Mesodermal cell (in vitro differentiated cells): ENCODE measurements around the gene SH2B2.
"Not testable (repeated sequence)": the region's sequence is repeated elsewhere in the genome, so short reads cannot be mapped to it uniquely, and the experiment has no call there.

Experiments used
- H3K27ac ChIP-seq: 2 replicates; pipeline ENCODE4 v1.7.0; 2013; ENCODE audit warnings: mild to moderate bottlenecking, low read depth, low read length, moderate library complexity; ENCODE audit not compliant: severe bottlenecking
- H3K36me3 ChIP-seq: 2 replicates; pipeline ENCODE4 v1.7.1; 2013; ENCODE audit warnings: mild to moderate bottlenecking, low read length, moderate library complexity; ENCODE audit not compliant: control insufficient read depth, insufficient read depth
- H3K4me1 ChIP-seq: one replicate; pipeline ENCODE4 v1.7.1; 2013; ENCODE audit warnings: mild to moderate bottlenecking, low read length; ENCODE audit not compliant: insufficient read depth, control insufficient read depth, poor library complexity, severe bottlenecking
- H3K4me3 ChIP-seq: 2 replicates; pipeline ENCODE4 v1.7.0; 2013; ENCODE audit warnings: low read length, control low read depth, mild to moderate bottlenecking; ENCODE audit not compliant: insufficient read depth, poor library complexity, severe bottlenecking; ENCODE audit errors: extremely low read depth
- H3K9me3 ChIP-seq: 2 replicates; pipeline ENCODE4 v1.7.1; 2013; ENCODE audit warnings: mild to moderate bottlenecking, low read length, moderate library complexity; ENCODE audit not compliant: control insufficient read depth
- WGBS, 2 experiments: methylation state at CpG; one replicate each; pipeline ENCODE4 v1.1.5; 2013; ENCODE audit warnings: missing lambda C conversion rate in 2 of 2; ENCODE audit not compliant: insufficient coverage in 2 of 2; 5-methylcytosine and 5-hydroxymethylcytosine counted together

The SH2B2 gene

GRCh38 chr7:102313997-102314780 lies 27.5 kb downstream of the SH2B2 start:
- Histone ChIP-seq H3K27ac (no peak overlapping the region), H3K4me3 (no peak overlapping the region), H3K4me1 (no peaks in the 10 kb centered on the region), H3K9me3 (no peaks in the 10 kb centered on the region), H3K36me3 (peaks cover 5% of the 10 kb centered on the region)
- 92 to 93% methylated on average over 21 of the region's 22 CpGs for WGBS, 2 experiments

DNA sequence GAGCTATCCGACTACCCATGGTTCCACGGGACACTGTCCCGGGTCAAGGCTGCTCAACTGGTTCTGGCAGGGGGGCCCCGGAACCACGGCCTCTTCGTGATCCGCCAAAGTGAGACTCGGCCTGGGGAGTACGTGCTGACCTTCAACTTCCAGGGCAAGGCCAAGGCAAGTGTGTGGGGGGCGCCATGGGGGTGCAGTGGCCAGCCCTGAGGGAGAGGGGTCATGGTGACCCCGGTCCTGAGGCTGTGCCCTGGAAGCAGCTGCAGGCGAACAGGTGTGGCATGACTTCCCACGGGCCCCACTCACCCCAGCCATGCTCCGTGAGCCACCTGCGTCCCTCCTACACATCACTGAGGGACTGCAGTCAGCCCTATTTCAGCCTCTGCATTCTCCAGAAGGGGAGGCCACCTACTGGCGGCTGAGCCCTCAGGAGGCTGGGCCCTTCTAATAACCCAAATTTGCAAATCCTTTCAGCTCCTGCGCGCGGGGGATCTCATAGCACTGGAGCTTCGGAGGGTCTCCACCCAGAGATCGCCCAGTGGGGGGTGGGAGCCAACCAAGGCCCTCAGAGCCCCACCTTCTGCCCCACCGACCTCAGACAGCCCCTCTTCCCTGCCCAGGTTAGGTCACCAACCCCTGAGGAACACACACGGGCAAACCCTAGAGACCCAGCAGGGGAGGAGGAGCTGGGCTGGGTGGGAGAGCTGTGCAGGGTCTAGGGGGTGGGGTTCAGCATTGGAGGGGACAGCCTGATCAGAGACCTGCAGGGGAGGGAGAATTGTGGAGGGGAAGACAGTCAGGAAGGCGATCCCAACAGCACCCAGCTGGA lies 30.8 kb downstream of the SH2B2 start:
- Histone ChIP-seq H3K9me3 (no peaks in the 10 kb centered on the region), H3K4me1 (no peaks in the 10 kb centered on the region), H3K4me3 (no peak overlapping the region), H3K36me3 (peaks cover 5% of the 10 kb centered on the region), H3K27ac (no peak overlapping the region)
- 78 to 83% methylated on average over 16 to 22 of the region's 24 CpGs for WGBS, 2 experiments

DNA sequence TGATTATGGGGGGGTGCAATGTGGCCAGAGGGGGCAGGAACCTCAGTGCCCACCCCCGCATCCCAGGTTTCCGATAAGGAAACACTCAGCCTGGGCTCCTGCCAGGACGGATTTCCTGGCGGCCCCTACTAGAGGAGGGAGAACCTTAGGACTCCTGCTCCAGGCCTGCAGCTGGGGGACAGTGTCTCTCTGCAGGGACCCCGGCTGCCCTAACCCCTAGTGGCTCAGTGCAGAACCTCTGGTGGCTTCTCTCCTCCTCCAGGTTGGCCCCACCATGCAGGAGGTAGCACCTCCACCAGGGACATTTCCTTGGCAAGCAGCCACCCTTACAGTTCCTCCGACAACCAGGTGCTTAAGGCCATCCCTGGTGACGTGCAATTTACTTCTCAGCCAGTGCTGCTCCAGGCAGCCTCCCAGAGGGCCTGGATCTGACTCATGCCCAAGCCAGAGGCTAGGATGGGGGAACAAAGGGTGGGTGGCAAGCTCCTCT lies 31.9 kb downstream of the SH2B2 start:
- WGBS, 2 experiments = 88 to 92% methylated on average over 6 of the region's 7 CpGs
- Histone ChIP-seq H3K36me3 (peaks cover 5% of the 10 kb centered on the region), H3K4me1 (no peaks in the 10 kb centered on the region), H3K9me3 (no peaks in the 10 kb centered on the region), H3K4me3 (no peak overlapping the region), H3K27ac (no peak overlapping the region)

- no peaks in the 10 kb centered on the region for H3K4me1 ChIP-seq
- no peaks in the 10 kb centered on the region for H3K9me3 ChIP-seq
- no peak overlapping the region for H3K27ac ChIP-seq
- WGBS, 2 experiments = 100% methylated on average over 3 of the region's 3 CpGs
- peaks cover 2% of the 10 kb centered on the region for H3K36me3 ChIP-seq
- H3K4me3 ChIP-seq = no peak overlapping the region
Measured at GRCh38 chr7:102319671-102320070, 33.0 kb downstream of the SH2B2 start.

DNA sequence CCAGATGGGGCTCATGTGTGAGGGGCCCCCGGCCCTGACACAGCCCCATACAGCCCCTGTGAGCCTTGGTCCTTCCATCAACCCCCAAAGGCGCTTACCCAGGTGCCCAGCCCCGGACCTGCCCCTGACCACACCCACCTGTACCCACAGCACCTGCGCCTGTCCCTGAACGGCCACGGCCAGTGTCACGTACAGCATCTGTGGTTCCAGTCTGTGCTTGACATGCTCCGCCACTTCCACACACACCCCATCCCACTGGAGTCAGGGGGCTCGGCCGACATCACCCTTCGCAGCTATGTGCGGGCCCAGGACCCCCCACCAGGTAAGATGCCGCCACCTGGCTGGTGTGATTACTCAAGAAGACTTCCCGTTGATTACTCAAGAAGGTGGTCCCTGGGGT lies 33.5 kb downstream of the SH2B2 start:
- Histone ChIP-seq H3K27ac (no peak overlapping the region), H3K9me3 (no peaks in the 10 kb centered on the region), H3K36me3 (no peaks in the 10 kb centered on the region), H3K4me1 (no peaks in the 10 kb centered on the region), H3K4me3 (no peak overlapping the region)
- 96% methylated on average over 7 to 11 of the region's 14 CpGs for WGBS, 2 experiments

GRCh38 chr7:102320601-102321350 lies 34.1 kb downstream of the SH2B2 start:
- 78 to 83% methylated on average over 33 to 36 of the region's 37 CpGs for WGBS, 2 experiments
- Histone ChIP-seq H3K36me3 (no peaks in the 10 kb centered on the region), H3K4me3 (no peak overlapping the region), H3K4me1 (no peaks in the 10 kb centered on the region), H3K9me3 (no peaks in the 10 kb centered on the region), H3K27ac (no peak overlapping the region)

DNA sequence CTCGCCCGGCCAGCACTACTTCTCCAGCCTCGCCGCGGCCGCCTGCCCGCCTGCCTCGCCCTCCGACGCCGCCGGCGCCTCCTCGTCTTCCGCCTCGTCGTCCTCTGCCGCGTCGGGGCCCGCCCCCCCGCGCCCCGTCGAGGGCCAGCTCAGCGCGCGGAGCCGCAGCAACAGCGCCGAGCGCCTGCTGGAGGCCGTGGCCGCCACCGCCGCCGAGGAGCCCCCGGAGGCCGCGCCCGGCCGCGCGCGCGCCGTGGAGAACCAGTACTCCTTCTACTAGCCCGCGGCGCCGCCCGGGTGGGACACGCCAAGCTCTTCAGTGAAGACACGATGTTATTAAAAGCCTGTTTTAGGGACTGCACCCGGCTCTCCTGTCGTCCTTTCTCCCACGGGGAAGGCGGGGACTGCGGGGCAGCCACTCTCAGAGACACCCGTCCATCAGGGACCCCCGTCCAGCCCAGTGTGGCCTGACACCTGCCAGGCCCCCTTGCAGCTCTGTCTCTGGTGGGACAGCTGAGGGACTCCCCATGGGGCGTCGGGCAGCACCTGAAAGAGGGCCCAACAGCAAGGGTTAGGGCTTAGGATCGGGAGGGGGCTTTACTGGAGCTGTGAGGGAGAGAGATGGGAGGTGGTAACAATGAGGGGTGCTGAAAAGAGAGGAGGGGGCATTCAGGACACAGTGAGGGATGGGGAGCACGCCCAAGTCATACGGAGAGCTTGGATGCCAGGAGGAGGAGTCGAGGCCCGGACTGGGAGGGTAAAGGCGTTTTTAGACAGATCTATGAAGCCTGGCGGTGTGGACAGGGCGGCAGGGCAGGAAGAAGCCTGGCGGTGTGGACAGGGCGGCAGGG lies 34.9 kb downstream of the SH2B2 start:
- Histone ChIP-seq H3K9me3 (no peaks in the 10 kb centered on the region), H3K4me3 (no peak overlapping the region), H3K4me1 (no peaks in the 10 kb centered on the region), H3K36me3 (no peaks in the 10 kb centered on the region), H3K27ac (no peak overlapping the region)
- WGBS, 2 experiments = 43 to 46% methylated on average over 60 to 71 of the region's 73 CpGs

DNA sequence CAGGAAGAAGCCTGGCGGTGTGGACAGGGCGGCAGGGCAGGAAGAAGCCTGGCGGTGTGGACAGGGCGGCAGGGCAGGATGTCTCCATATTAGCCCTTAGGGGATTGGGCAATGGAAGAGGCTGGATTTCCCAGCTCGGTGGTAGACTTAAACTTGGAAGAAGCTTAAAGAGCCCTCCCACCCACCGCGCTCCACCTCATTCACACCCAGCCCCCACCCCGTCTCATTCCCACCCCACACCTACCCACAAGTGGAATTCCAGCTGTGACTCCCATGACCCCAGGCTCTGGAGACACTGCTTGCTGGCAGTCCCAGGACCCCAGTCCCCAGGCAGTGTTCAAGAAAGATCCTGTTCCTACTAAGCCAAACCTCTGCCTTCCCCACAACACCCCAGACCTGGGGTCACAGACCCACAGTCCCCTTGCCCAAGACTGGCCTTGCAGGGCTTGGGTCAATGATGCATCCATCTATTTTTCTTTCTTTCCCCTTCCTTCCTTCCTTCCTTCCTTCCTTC lies 35.6 kb downstream of the SH2B2 start:
- Histone ChIP-seq H3K27ac (no peak overlapping the region), H3K4me1 (no peaks in the 10 kb centered on the region), H3K9me3 (no peaks in the 10 kb centered on the region), H3K36me3 (no peaks in the 10 kb centered on the region), H3K4me3 (no peak overlapping the region)
- 79% methylated on average over 4 of the region's 8 CpGs; no CpG with 5 or more reads in 1 of the 2 experiments for WGBS, 2 experiments

DNA sequence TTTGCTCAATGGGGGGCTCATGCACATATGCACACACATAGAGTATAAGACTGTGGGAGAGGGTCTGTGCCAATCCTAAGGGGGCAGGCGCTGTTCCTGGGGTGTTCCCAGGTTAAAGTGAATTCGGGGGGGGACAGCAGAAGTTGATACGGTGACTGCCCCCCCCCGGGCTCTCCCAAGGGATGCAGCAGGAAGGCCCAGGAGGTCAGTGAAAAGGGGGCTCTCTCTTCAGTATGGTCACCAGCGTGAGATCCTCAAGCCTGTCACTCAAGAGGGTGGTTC lies 37.2 kb downstream of the SH2B2 start:
- Histone ChIP-seq H3K4me1 (no peaks in the 10 kb centered on the region), H3K27ac (no peak overlapping the region), H3K36me3 (no peaks in the 10 kb centered on the region), H3K9me3 (no peaks in the 10 kb centered on the region), H3K4me3 (no peak overlapping the region)
- 77 to 94% methylated on average over 4 to 5 of the region's 5 CpGs for WGBS, 2 experiments

GRCh38 chr7:102325106-102325505 lies 38.4 kb downstream of the SH2B2 start:
- not testable (repeated sequence) for H3K4me3 ChIP-seq, H3K27ac ChIP-seq, H3K9me3 ChIP-seq, H3K4me1 ChIP-seq, H3K36me3 ChIP-seq
- 89 to 98% methylated on average over 6 to 7 of the region's 11 CpGs for WGBS, 2 experiments
